Smooth muscle cell of the pulmonary artery (primary cell): ENCODE measurements around the gene MYO15A. TPM values are rescaled to one million over a fixed set of nuclear protein-coding genes. Genes with fewer than 3 reads are reported as not detected.

Experiments used
- total RNA-seq: library from RNA; depleted of rRNA; stranded (reverse); fragments of >200 nt; gene quantifications from 2 replicates; pipeline ENCODE4 v1.2.3, GENCODE V29; 2014

The MYO15A gene, protein sequence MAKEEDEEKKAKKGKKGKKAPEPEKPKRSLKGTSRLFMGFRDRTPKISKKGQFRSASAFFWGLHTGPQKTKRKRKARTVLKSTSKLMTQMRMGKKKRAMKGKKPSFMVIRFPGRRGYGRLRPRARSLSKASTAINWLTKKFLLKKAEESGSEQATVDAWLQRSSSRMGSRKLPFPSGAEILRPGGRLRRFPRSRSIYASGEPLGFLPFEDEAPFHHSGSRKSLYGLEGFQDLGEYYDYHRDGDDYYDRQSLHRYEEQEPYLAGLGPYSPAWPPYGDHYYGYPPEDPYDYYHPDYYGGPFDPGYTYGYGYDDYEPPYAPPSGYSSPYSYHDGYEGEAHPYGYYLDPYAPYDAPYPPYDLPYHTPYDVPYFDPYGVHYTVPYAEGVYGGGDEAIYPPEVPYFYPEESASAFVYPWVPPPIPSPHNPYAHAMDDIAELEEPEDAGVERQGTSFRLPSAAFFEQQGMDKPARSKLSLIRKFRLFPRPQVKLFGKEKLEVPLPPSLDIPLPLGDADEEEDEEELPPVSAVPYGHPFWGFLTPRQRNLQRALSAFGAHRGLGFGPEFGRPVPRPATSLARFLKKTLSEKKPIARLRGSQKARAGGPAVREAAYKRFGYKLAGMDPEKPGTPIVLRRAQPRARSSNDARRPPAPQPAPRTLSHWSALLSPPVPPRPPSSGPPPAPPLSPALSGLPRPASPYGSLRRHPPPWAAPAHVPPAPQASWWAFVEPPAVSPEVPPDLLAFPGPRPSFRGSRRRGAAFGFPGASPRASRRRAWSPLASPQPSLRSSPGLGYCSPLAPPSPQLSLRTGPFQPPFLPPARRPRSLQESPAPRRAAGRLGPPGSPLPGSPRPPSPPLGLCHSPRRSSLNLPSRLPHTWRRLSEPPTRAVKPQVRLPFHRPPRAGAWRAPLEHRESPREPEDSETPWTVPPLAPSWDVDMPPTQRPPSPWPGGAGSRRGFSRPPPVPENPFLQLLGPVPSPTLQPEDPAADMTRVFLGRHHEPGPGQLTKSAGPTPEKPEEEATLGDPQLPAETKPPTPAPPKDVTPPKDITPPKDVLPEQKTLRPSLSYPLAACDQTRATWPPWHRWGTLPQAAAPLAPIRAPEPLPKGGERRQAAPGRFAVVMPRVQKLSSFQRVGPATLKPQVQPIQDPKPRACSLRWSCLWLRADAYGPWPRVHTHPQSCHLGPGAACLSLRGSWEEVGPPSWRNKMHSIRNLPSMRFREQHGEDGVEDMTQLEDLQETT (N-terminal part only)
- total RNA-seq: 1.4 and 1.9 TPM in 2 replicates

DNA sequence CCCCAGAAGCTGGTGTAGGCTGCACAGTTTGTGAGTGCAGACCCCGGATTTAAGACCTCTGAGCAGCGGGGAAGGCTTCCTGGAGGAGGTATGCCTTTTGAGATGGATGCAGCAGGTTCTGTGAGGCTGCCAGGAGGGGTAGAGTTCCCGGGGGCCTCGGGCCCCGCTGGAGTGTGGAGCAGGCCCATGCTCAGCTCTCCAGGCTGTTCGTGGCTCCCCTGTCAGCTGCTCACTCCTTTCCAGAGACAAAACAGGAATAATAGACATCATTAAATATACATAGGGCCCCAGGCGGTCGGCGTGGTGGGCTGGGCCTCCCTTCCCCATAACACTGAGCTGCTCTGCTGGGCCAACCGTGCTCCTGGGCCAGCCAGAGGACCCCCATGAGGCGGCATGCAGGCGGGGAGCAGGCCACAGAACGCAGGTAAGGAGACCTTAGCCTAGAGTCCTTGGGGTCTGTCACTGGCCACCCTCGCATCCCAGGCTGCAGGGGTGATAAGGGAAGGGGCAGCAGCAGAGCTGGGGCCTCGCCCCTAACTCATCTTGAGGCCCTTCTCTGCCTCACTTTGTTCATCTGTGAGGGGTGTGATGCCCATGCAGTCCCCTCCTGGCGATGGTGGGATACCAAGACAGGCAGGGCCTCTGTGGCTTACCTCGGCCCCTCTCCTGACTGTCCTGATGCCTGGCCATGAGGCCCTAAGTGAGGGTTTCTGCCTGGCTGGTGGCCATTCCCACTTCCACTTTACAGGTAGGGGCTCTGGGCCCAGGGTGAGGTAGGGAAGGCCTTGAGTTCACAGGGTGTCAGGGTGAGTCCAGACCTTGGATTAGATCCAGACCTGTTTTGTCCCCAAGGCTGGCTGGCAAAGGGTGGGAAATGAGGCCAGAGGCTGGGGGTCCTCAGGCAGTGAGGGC lies at the start of gene MYO15A:
TSS of gene MYO15A (plus strand) at position 356 of the 912 bp plus-strand sequence. CDS start 10,045 bp downstream, outside the sequence.

DNA sequence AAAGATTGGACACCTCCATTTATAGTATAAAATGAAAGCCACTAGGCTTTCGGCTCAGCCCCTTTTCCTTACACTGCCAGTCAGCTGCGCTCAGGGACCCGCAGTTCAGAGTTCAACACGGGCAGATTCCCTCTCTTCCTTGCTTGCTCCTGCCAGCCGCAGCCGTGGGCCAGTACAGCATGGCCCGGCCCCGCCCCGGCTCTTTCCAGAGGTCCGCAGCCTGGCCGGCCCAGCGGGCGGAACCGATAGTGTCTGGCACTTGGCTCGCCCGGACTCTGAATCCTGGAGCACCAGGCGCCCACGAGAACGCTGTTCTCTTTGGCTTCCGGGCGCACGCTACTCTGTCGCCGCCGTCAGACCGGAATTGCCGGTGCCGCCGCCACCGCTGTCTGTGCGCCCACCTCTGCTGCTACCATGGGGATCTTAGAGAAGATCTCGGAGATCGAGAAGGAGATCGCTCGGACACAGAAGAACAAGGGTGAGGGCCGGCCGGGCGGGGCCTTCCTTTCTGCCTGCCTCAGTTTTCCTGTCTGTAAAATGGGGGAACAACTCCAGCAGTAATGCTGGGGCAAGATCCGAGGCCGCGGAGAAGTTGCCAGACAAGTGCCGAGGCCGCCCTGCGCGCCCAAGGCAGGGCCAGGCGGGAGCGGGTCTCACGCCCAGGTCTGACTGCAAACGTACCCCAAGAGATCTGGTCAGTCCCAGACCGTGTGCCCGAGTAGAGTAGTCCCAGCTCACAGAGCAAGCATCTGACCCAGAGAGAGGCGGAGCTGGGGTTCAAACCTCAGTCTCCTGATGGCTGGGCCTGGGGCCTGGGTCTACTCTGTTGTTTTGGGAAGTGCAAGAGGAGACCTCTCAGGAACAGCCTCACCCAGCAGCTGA lies 20.7 kb upstream of the MYO15A start, which contains the start of gene DRG2:
TSS of gene DRG2 (plus strand) at position 339 of the 882 bp plus-strand sequence. CDS start at position 415, 76 bp downstream.

GRCh38 chr17:18183334-18184142 lies 75.0 kb downstream of the MYO15A start, which contains the start of gene ALKBH5:
Gene ALKBH5 (plus strand): TSS chr17:18183828. CDS start chr17:18184244, 416 bp downstream.

GRCh38 chr17:18225121-18225641 lies 116.6 kb downstream of the MYO15A start, which contains the start of gene LLGL1:
Gene LLGL1 (plus strand): TSS chr17:18225635. CDS start chr17:18225683, 48 bp downstream.

Other genes starting within 250 kb of the MYO15A start
- 42.6 and 45.9 TPM in 2 replicates for gene TOM1L2, start 136.4 kb upstream of the MYO15A start, total RNA-seq
- 1.2 and 1.8 TPM in 2 replicates for gene DRC3, start 135.9 kb upstream of the MYO15A start, total RNA-seq
- gene ATPAF2, start 69.6 kb upstream of the MYO15A start, total RNA-seq: 13.0 and 18.5 TPM in 2 replicates
- gene GID4, start 69.3 kb upstream of the MYO15A start, total RNA-seq: 14.3 and 14.6 TPM in 2 replicates
- 35.4 and 38.3 TPM in 2 replicates for gene DRG2, start 20.8 kb upstream of the MYO15A start, total RNA-seq
- 172 and 177 TPM in 2 replicates for gene ALKBH5, start 75.1 kb downstream of the MYO15A start, total RNA-seq
- gene LLGL1, start 116.9 kb downstream of the MYO15A start, total RNA-seq: 41.2 and 49.5 TPM in 2 replicates
- gene FLII, start 150.0 kb downstream of the MYO15A start, total RNA-seq: 293 and 417 TPM in 2 replicates
- 22.6 and 24.4 TPM in 2 replicates for gene MIEF2, start 151.9 kb downstream of the MYO15A start, total RNA-seq
- 19.7 and 24.7 TPM in 2 replicates for gene TOP3A, start 206.2 kb downstream of the MYO15A start, total RNA-seq
- 27.4 and 31.9 TPM in 2 replicates for gene SMCR8, start 206.5 kb downstream of the MYO15A start, total RNA-seq